GM18873 (cell line): Measurements from ENCODE around the gene SEC61G.
A peak's percentile ranks its signal among the peaks of the same experiment; 100 is the strongest.

Experiments
- ATAC-seq: cut with Tn5 transposase; IDR thresholded peaks from one replicate; pipeline ENCODE4 v1.9.1; 2021; ENCODE audit warnings: mild to moderate bottlenecking, moderate library complexity, moderate number of reproducible peaks; ENCODE audit not compliant: unreplicated experiment, low FRiP score

The SEC61G gene

GRCh38 chr7:54773472-54774399 lies 14.7 kb upstream of the SEC61G start:
- ATAC-seq, result peak; percentile 66

- no peak for ATAC-seq
Measured at GRCh38 chr7:54769203-54769602, 10.2 kb upstream of the SEC61G start.

GRCh38 chr7:54764861-54765260 lies 5.8 kb upstream of the SEC61G start:
- ATAC-seq, result no peak

GRCh38 chr7:54757711-54758110 lies 1.3 kb downstream of the SEC61G start:
- no peak for ATAC-seq

GRCh38 chr7:54749200-54749599 lies 9.8 kb downstream of the SEC61G start:
- no peak for ATAC-seq

GRCh38 chr7:54747234-54747633 lies 11.8 kb downstream of the SEC61G start:
- no peak for ATAC-seq

- ATAC-seq, result no peak
Measured at GRCh38 chr7:54743580-54743979, 15.4 kb downstream of the SEC61G start.

- ATAC-seq, result no peak
Measured at GRCh38 chr7:54738737-54739136, 20.3 kb downstream of the SEC61G start.

- no peak for ATAC-seq
Measured at GRCh38 chr7:54729107-54729506, 29.9 kb downstream of the SEC61G start.

- ATAC-seq, result no peak
Measured at GRCh38 chr7:54728411-54728810, 30.6 kb downstream of the SEC61G start.

- no peak for ATAC-seq
Measured at GRCh38 chr7:54725255-54725654, 33.8 kb downstream of the SEC61G start.

- no peak for ATAC-seq
Measured at GRCh38 chr7:54722502-54722901, 36.5 kb downstream of the SEC61G start.

GRCh38 chr7:54722026-54722425 lies 37.0 kb downstream of the SEC61G start:
- ATAC-seq, result no peak

- ATAC-seq, result no peak
Measured at GRCh38 chr7:54719974-54720373, 39.0 kb downstream of the SEC61G start.

- ATAC-seq, result no peak
Measured at GRCh38 chr7:54719425-54719824, 39.6 kb downstream of the SEC61G start.

- no peak for ATAC-seq
Measured at GRCh38 chr7:54712820-54713219, 46.2 kb downstream of the SEC61G start.

GRCh38 chr7:54711900-54712595 lies 47.0 kb downstream of the SEC61G start:
- no peak for ATAC-seq

- no peak for ATAC-seq
Measured at GRCh38 chr7:54709283-54709682, 49.7 kb downstream of the SEC61G start.

GRCh38 chr7:54705436-54705835 lies 53.6 kb downstream of the SEC61G start:
- ATAC-seq, result no peak

GRCh38 chr7:54704851-54705250 lies 54.2 kb downstream of the SEC61G start:
- ATAC-seq, result no peak
